VCaP (cell line): ENCODE results near the gene GMPR.

Experiments
- H3K27ac ChIP-seq: fragments of 450-650 bp; 2 replicates; pipeline ENCODE4 v1.5.1; 2017
- TF ChIP-seq, protein P1 (sequence below): fragments of 450-650 bp; conservative IDR thresholded peaks from 2 replicates; pipeline ENCODE4 v1.5.1; 2017; ENCODE audit warnings: mild to moderate bottlenecking, moderate library complexity

The GMPR gene

DNA sequence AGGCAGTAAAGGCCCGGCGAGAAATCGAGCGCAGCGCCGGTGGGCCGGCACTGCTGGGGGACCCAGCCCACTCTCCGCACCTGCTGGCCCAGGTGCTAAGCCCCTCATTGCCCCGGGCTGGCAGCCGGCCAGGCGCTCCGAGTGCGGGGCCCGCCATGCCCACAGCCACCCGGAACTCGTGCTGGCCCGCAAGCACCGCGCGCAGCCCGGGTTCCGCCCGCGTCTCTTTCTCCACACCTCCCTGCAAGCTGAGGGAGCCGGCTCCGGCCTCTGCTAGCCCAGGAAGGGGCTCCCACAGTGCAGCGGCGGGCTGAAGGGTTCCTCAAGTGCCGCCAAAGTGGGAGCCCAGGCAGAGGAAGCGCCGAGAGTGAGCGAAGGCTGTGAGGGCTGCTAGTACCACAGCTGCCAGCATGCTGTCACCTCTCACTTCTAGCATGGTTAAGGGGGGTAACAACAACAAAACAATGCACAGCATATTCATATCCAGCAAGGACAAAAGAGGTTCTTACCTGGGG is 11.3 kb upstream of the GMPR start:
- TF ChIP-seq, protein P1, sequence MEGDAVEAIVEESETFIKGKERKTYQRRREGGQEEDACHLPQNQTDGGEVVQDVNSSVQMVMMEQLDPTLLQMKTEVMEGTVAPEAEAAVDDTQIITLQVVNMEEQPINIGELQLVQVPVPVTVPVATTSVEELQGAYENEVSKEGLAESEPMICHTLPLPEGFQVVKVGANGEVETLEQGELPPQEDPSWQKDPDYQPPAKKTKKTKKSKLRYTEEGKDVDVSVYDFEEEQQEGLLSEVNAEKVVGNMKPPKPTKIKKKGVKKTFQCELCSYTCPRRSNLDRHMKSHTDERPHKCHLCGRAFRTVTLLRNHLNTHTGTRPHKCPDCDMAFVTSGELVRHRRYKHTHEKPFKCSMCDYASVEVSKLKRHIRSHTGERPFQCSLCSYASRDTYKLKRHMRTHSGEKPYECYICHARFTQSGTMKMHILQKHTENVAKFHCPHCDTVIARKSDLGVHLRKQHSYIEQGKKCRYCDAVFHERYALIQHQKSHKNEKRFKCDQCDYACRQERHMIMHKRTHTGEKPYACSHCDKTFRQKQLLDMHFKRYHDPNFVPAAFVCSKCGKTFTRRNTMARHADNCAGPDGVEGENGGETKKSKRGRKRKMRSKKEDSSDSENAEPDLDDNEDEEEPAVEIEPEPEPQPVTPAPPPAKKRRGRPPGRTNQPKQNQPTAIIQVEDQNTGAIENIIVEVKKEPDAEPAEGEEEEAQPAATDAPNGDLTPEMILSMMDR = no peak
- H3K27ac ChIP-seq = no peak overlapping the region

DNA sequence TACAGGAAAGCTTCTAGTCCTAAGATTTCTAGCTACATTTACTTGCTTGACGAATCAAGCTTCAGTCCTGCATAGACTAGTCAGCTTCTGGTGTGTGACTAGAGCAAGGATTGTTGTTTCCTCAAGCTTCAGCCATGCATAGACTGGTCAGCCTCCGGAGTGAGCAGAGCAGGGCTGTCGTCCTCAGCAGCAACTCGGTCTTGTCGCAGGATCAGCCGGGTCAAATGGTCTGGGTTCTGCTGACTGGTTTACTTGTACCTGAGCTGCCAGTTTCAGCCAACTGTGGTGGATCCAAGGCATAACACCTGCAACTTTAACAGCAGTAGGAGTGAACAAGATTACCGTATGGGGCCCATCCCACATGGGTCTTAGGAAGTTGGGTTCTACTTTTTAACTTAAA is 10.8 kb upstream of the GMPR start:
- TF ChIP-seq, protein P1 = no peak
- no peak overlapping the region for H3K27ac ChIP-seq

DNA sequence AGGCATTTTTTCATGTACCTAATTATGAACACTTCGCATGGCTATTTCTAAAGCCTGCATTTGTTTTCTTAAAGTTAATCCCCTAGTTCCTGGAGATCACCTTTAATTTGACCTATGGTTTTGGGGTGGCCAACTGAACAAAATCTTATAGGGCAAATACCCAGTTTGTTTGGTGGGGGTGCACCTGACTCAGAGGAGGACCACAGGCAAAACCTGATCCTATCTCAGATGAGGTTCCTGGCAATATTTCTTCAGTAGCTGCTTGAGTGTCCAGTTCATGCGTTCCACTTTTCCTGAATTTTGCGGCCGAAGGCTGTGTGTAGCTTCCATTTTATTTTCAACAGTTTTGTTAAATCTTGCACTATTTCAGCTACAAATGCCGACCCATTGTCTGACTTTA is 10.3 kb upstream of the GMPR start:
- no peak overlapping the region for H3K27ac ChIP-seq
- TF ChIP-seq, protein P1 = no peak

DNA sequence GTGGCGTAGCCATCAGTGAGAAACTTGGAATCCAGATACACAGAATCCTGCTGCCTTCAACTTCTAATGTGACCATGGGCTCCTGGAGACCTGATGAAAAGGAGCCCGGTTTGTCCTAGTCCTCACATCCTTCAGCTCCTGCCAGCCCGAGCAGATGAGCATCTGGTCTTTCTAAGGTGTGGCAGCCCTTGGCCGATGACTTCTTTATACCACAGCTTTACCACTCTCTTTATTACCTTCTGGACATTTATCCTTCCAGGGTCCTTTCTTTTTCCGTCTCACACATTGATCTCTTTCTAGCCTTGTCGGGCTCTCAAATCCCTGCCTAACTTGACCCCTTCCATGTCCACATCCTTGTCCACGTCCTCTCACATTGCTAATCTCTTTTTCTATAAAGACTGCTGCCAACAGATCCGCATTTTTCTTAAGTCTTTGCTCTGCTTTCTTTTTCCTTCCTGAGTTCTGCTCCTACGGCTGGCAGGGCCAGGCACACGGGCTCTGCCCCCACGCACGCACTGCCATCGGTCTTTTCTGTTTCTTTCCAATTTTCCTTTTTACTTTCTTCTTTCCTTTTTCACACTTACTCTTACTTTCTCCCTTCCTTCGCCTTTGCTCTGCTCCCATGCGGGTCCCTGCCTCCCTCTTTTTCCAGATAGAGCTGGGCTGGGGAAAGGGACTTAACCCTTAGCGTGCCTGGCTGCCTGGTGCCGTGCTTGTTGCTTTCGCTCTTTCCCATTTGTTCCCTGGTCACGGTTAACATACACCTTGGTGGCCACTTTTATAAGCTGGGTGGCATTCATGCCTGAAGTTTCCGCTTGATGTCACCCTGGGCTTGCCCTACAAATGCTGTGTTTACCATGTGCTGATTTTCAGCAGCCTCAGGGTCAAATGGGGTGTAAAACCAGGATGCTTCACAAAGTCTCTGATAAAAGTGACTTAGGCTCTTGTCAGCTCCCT is 9.4 kb upstream of the GMPR start:
- peak overlapping the region; percentile 65 for H3K27ac ChIP-seq
- TF ChIP-seq, protein P1 = peak; percentile 42

DNA sequence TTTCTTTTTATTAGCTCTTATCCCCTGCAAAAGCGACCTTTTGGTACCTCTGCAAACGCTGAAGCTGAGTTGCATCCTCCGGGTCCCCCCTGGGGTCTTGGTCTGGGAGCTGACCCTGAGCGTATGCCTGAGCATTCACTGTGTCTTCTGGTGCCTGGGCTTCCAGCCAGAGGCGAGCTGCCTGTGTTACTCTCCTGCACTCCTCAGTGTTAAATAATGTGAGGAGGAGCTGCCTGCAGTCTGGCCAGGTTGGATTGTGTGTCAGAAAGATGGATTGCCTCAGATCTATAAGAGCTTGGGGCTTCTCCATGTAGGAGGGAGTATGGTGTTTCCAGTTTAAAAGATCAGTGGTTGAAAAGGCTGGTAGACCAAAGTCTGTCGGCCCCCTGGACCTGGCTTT is 8.7 kb upstream of the GMPR start:
- TF ChIP-seq, protein P1 = no peak
- peak overlapping the region; percentile 65 for H3K27ac ChIP-seq

DNA sequence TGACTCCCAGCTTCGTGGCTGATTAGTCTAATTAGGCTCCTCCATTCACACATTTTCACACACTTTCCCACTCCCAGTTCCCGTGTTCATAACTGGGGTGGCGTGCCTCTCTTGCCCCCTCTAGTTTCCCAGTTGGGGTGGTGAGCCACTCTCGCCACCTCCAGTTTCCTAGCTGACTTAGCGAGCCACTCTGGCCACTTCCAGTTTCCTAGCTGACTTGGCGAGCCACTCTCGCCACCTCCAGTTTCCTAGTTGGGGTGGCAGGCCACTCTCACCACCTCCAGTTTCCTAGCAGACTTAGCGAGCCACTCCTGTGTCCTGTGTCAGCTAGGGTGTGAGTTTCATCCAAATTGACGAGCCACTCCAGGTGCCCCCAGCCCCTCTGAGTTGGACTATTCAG is 7.4 kb upstream of the GMPR start:
- TF ChIP-seq, protein P1 = no peak
- H3K27ac ChIP-seq = peak overlapping the region; percentile 65; the same call in 1 of the 2 replicates

DNA sequence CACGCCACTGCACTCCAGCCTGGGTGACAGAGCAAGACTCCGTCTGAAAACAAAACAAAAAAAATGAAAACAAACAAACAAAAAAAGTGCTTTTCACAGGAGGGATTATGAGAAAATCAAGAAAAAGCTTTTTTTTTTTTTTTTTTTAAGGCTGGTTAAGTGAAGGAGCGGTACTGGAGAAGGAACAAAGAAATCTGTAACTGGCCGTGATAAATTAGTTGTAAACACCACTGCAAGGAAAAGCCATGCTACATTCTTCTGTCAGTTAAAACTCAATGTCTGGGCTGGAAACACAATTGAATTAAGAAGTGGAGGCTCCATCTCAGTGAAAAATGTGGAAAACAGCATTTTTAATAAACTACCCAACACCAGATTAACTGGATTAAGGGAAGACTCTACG is 6.3 kb upstream of the GMPR start:
- TF ChIP-seq, protein P1 = no peak
- no peak overlapping the region for H3K27ac ChIP-seq
